Measurements from ENCODE around the gene C11orf68. TPM values are rescaled to one million over a fixed set of nuclear protein-coding genes. Genes with fewer than 3 reads are reported as not detected.

C11orf68 gene
- total and polyA plus RNA-seq, 2 experiments from 2014 or later, result 16.8 to 23.2 TPM

- Mint-ChIP-seq H3K4me1 (peaks cover 13% of the 10 kb centered on the region), H3K36me3 (ENCODE audit: low read depth) (peaks cover 44% of the 10 kb centered on the region), H3K27me3 (ENCODE audit: insufficient read depth, low read depth, poor library complexity) (peaks cover 16% of the 10 kb centered on the region), H3K27ac (no peak overlapping the region), H3K4me3 (no peak overlapping the region), H3K9me3 (peaks cover 2% of the 10 kb centered on the region; the same call in 1 of the 3 replicates)
- ATAC-seq, result no peak
- Histone ChIP-seq H3K9me2 (ENCODE audit: insufficient read depth) (no peaks in the 10 kb centered on the region), H3K27me3 (ENCODE audit: insufficient read depth) (no peaks in the 10 kb centered on the region), H3K36me3 (ENCODE audit: insufficient read depth) (peaks cover 14% of the 10 kb centered on the region; the same call in 1 of the 2 replicates), H2AFZ (no peak overlapping the region), H3K27ac (ENCODE audit: low read depth) (no peak overlapping the region), H3F3A (replicated peaks; ENCODE audit: low read depth) (peaks cover 16% of the 10 kb centered on the region), H3K4me1 (ENCODE audit: insufficient read depth) (peaks cover 5% of the 10 kb centered on the region; the same call in 1 of the 2 replicates), H4K20me1 (replicated peaks; ENCODE audit: insufficient read depth) (peaks cover 15% of the 10 kb centered on the region; the same call in 1 of the 2 replicates), H3K4me3 (no peak overlapping the region), H3K79me2 (replicated peaks; ENCODE audit: insufficient read depth) (0 out of 2 replicates have a peak, but pooled peaks cover 9% of the 10 kb centered on the region), H3K4me2 (no peak overlapping the region)
- DNase-seq (ENCODE audit: low spot score), result no peak
- no peak for TF ChIP-seq ZNF331 (CRISPR knock-in tag; IDR thresholded peaks at IDR 0.05; ENCODE audit: low read depth)
Measured at GRCh38 chr11:65882120-65883057, 36.5 kb downstream of the C11orf68 start.

DNA sequence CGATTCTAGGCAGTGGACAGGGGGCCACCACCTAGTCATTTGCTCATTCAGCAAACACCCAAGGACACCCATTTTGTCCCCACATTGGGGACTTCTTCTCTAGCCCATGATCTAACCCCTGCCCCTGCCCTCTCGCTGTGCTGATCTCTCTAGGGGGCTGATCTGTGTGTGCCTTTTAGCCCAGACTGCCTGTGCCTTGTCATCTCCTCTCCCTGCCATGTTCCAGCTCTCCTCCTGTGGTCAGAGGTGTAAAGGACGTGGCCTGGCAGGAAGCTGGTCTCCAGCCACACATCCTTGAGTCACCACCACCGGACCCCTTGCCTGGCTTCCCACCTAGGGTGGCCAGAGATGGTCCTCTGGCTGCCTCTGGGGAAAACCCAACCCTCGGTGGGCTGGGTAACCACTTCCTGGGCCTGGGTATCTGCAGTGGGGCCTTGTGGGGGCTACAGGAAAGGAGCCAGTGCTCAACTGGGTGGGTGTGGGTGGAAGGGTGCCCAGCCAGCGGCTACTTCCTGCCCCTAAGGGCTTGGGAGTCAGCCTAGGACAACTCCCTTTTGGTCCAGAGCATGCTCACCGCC, 37.9 kb downstream of the C11orf68 start:
- ATAC-seq (no peak), DNase-seq (ENCODE audit: low spot score) (no peak)
- H3K4me1 Mint-ChIP-seq, result peaks cover 4% of the 10 kb centered on the region
- peaks cover 18% of the 10 kb centered on the region for H3K27me3 Mint-ChIP-seq (ENCODE audit: insufficient read depth, low read depth, poor library complexity)
- Histone ChIP-seq H3K36me3 (ENCODE audit: insufficient read depth) (peaks cover 7% of the 10 kb centered on the region; the same call in 1 of the 2 replicates), H3K27me3 (ENCODE audit: insufficient read depth) (no peaks in the 10 kb centered on the region), H3K79me2 (replicated peaks; ENCODE audit: insufficient read depth) (no peaks in the 10 kb centered on the region), H3F3A (replicated peaks; ENCODE audit: low read depth) (peaks cover 10% of the 10 kb centered on the region; the same call in 1 of the 2 replicates), H4K20me1 (replicated peaks; ENCODE audit: insufficient read depth) (peaks cover 12% of the 10 kb centered on the region; the same call in 1 of the 2 replicates), H3K27ac (ENCODE audit: low read depth) (no peak overlapping the region), H3K4me1 (ENCODE audit: insufficient read depth) (no peaks in the 10 kb centered on the region), H3K4me3 (no peak overlapping the region), H3K4me2 (no peak overlapping the region), H3K9me2 (ENCODE audit: insufficient read depth) (no peaks in the 10 kb centered on the region), H2AFZ (no peak overlapping the region)
- no peaks in the 10 kb centered on the region for H3K9me3 Mint-ChIP-seq
- no peak overlapping the region for H3K4me3 Mint-ChIP-seq
- peaks cover 32% of the 10 kb centered on the region for H3K36me3 Mint-ChIP-seq (ENCODE audit: low read depth)
- H3K27ac Mint-ChIP-seq, result no peak overlapping the region; the same call in 1 of the 2 replicates
- no peak for TF ChIP-seq EZH2phosphoT487 (IDR thresholded peaks at IDR 0.05; ENCODE audit: unreplicated experiment)
- TF ChIP-seq CREB1 (CRISPR knock-in tag; IDR thresholded peaks at IDR 0.05; ENCODE audit: low read depth), result no peak
- TF ChIP-seq EZH2 (IDR thresholded peaks at IDR 0.05; ENCODE audit: low read depth, unreplicated experiment), result no peak
- TF ChIP-seq ETS1 (IDR thresholded peaks at IDR 0.05), result no peak
- no peak for TF ChIP-seq ZNF331 (CRISPR knock-in tag; IDR thresholded peaks at IDR 0.05; ENCODE audit: low read depth)
- no peak for TF ChIP-seq STAT1 (IDR thresholded peaks at IDR 0.05; ENCODE audit: unreplicated experiment)
- no peak for TF ChIP-seq JUNB (IDR thresholded peaks at IDR 0.05; ENCODE audit: unreplicated experiment)
- TF ChIP-seq, protein P1, sequence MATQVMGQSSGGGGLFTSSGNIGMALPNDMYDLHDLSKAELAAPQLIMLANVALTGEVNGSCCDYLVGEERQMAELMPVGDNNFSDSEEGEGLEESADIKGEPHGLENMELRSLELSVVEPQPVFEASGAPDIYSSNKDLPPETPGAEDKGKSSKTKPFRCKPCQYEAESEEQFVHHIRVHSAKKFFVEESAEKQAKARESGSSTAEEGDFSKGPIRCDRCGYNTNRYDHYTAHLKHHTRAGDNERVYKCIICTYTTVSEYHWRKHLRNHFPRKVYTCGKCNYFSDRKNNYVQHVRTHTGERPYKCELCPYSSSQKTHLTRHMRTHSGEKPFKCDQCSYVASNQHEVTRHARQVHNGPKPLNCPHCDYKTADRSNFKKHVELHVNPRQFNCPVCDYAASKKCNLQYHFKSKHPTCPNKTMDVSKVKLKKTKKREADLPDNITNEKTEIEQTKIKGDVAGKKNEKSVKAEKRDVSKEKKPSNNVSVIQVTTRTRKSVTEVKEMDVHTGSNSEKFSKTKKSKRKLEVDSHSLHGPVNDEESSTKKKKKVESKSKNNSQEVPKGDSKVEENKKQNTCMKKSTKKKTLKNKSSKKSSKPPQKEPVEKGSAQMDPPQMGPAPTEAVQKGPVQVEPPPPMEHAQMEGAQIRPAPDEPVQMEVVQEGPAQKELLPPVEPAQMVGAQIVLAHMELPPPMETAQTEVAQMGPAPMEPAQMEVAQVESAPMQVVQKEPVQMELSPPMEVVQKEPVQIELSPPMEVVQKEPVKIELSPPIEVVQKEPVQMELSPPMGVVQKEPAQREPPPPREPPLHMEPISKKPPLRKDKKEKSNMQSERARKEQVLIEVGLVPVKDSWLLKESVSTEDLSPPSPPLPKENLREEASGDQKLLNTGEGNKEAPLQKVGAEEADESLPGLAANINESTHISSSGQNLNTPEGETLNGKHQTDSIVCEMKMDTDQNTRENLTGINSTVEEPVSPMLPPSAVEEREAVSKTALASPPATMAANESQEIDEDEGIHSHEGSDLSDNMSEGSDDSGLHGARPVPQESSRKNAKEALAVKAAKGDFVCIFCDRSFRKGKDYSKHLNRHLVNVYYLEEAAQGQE (IDR thresholded peaks at IDR 0.05; ENCODE audit: unreplicated experiment), result no peak
- TF ChIP-seq CTCF (conservative IDR thresholded peaks at IDR 0.05; ENCODE audit: low read depth in 2 of 2), result no peak
- TF ChIP-seq ZNF114 (CRISPR knock-in tag; IDR thresholded peaks at IDR 0.05), result no peak
- TF ChIP-seq POLR2AphosphoS5 (IDR thresholded peaks at IDR 0.05; ENCODE audit: low read depth), result no peak
- no peak for TF ChIP-seq NANOG (IDR thresholded peaks at IDR 0.05; ENCODE audit: borderline replicate concordance)
